Astrocyte (in vitro differentiated cells and primary cell): ENCODE data around the gene ROPN1B. TPM values are rescaled to one million over a fixed set of nuclear protein-coding genes. Genes with fewer than 3 reads are reported as not detected.

Experiments
- DNase-seq: peaks from one replicate; pipeline ENCODE4 v3.0.0-alpha.2; 2010; ENCODE audit warnings: low read depth
- FAIRE-seq: peaks from 2 replicates; lab custom pipeline; 2011; peaks lifted over from hg19 to GRCh38; lab: Jason Lieb, UNC
- H2AFZ ChIP-seq: 2 replicates; pipeline ENCODE4 v1.6.0; 2012; ENCODE audit warnings: low read depth, low read length, inconsistent platforms
- H3K27ac ChIP-seq: 2 replicates; pipeline ENCODE4 v1.5.1; 2011; ENCODE audit warnings: low read depth, low read length, inconsistent platforms
- H3K27me3 ChIP-seq: 2 replicates; pipeline ENCODE4 v1.6.0; 2011; ENCODE audit warnings: low read length, inconsistent platforms; ENCODE audit not compliant: insufficient read depth
- H3K36me3 ChIP-seq: 2 replicates; pipeline ENCODE4 v1.5.1; 2011; ENCODE audit warnings: low read length, inconsistent platforms; ENCODE audit not compliant: insufficient read depth
- H3K4me1 ChIP-seq: 2 replicates; pipeline ENCODE4 v1.5.1; 2011; ENCODE audit warnings: low read length, inconsistent platforms; ENCODE audit not compliant: insufficient read depth
- H3K4me2 ChIP-seq: 2 replicates; pipeline ENCODE4 v1.6.0; 2012; ENCODE audit warnings: low read length, inconsistent platforms
- H3K4me3 ChIP-seq: 2 replicates; pipeline ENCODE4 v1.5.1; 2011; ENCODE audit warnings: low read depth, mild to moderate bottlenecking, low read length, inconsistent platforms; ENCODE audit not compliant: insufficient read depth
- H3K79me2 ChIP-seq: 2 replicates; pipeline ENCODE4 v1.6.0; 2012; ENCODE audit warnings: mild to moderate bottlenecking, low read length, inconsistent platforms; ENCODE audit not compliant: insufficient read depth
- H3K9ac ChIP-seq: 2 replicates; pipeline ENCODE4 v1.6.0; 2012; ENCODE audit warnings: mild to moderate bottlenecking, low read length, inconsistent platforms
- H3K9me3 ChIP-seq: 2 replicates; pipeline ENCODE4 v1.5.1; 2012; ENCODE audit warnings: low read depth, mild to moderate bottlenecking, low read length, inconsistent platforms; ENCODE audit not compliant: insufficient read depth
- H4K20me1 ChIP-seq: 2 replicates; pipeline ENCODE4 v1.6.0; 2012; ENCODE audit warnings: low read length, inconsistent platforms; ENCODE audit not compliant: insufficient read depth
- H3K27ac Mint-ChIP-seq: one replicate; pipeline ENCODE4 v1.8.0; 2021; ENCODE audit warnings: mild to moderate bottlenecking, mixed read lengths; ENCODE audit not compliant: unreplicated experiment
- H3K27me3 Mint-ChIP-seq: one replicate; pipeline ENCODE4 v1.8.0; 2021; ENCODE audit warnings: low read depth, mixed read lengths; ENCODE audit not compliant: unreplicated experiment
- H3K36me3 Mint-ChIP-seq: one replicate; pipeline ENCODE4 v1.8.0; 2021; ENCODE audit warnings: low read depth, mixed read lengths; ENCODE audit not compliant: unreplicated experiment
- H3K4me1 Mint-ChIP-seq: one replicate; pipeline ENCODE4 v1.8.0; 2021; ENCODE audit warnings: low read depth, mixed read lengths; ENCODE audit not compliant: unreplicated experiment
- H3K4me3 Mint-ChIP-seq: one replicate; pipeline ENCODE4 v1.8.0; 2021; ENCODE audit warnings: mild to moderate bottlenecking, moderate library complexity, mixed read lengths; ENCODE audit not compliant: unreplicated experiment
- H3K9me3 Mint-ChIP-seq: one replicate; pipeline ENCODE4 v1.8.0; 2021; ENCODE audit warnings: mild to moderate bottlenecking, mixed read lengths; ENCODE audit not compliant: unreplicated experiment
- EZH2 ChIP-seq: IDR thresholded peaks from 2 replicates; pipeline ENCODE4 v1.6.1; 2012; ENCODE audit warnings: mild to moderate bottlenecking, low read length, inconsistent platforms; ENCODE audit not compliant: insufficient read depth
- total RNA-seq: library from RNA; stranded (reverse); gene quantifications from 2 replicates; pipeline ENCODE4 v1.2.1, GENCODE V29; 2021
- TF ChIP-seq, protein P1 (sequence below): IDR thresholded peaks from 2 replicates; pipeline ENCODE4 v1.5.1; 2011; ENCODE audit warnings: low read depth, mild to moderate bottlenecking, inconsistent platforms, low read length, moderate library complexity; ENCODE audit not compliant: insufficient read depth

Gene ROPN1B
- total RNA-seq, 1 donor from 2014 or later = not detected

GRCh38 chr3:126013751-126014156 is 44.8 kb downstream of the ROPN1B start:
- Histone ChIP-seq H3K36me3 (peaks cover 6% of the 10 kb centered on the region), H3K4me2 (no peak overlapping the region), H3K4me3 (no peak overlapping the region), H3K4me1 (peaks cover 9% of the 10 kb centered on the region), H3K27me3 (no peaks in the 10 kb centered on the region), H3K9ac (no peak overlapping the region), H4K20me1 (no peaks in the 10 kb centered on the region), H3K79me2 (no peaks in the 10 kb centered on the region), H3K27ac (no peak overlapping the region), H2AFZ (no peak overlapping the region), H3K9me3 (no peaks in the 10 kb centered on the region)
- TF ChIP-seq, protein P1, sequence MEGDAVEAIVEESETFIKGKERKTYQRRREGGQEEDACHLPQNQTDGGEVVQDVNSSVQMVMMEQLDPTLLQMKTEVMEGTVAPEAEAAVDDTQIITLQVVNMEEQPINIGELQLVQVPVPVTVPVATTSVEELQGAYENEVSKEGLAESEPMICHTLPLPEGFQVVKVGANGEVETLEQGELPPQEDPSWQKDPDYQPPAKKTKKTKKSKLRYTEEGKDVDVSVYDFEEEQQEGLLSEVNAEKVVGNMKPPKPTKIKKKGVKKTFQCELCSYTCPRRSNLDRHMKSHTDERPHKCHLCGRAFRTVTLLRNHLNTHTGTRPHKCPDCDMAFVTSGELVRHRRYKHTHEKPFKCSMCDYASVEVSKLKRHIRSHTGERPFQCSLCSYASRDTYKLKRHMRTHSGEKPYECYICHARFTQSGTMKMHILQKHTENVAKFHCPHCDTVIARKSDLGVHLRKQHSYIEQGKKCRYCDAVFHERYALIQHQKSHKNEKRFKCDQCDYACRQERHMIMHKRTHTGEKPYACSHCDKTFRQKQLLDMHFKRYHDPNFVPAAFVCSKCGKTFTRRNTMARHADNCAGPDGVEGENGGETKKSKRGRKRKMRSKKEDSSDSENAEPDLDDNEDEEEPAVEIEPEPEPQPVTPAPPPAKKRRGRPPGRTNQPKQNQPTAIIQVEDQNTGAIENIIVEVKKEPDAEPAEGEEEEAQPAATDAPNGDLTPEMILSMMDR = no peak
- TF ChIP-seq EZH2 = no peak
- Mint-ChIP-seq H3K27ac (no peak overlapping the region), H3K36me3 (peaks cover 20% of the 10 kb centered on the region), H3K4me3 (no peak overlapping the region), H3K4me1 (peaks cover 14% of the 10 kb centered on the region), H3K9me3 (peaks cover 6% of the 10 kb centered on the region), H3K27me3 (peaks cover 4% of the 10 kb centered on the region)
- DNase-seq (peak; percentile 12), FAIRE-seq (no peak)

DNA sequence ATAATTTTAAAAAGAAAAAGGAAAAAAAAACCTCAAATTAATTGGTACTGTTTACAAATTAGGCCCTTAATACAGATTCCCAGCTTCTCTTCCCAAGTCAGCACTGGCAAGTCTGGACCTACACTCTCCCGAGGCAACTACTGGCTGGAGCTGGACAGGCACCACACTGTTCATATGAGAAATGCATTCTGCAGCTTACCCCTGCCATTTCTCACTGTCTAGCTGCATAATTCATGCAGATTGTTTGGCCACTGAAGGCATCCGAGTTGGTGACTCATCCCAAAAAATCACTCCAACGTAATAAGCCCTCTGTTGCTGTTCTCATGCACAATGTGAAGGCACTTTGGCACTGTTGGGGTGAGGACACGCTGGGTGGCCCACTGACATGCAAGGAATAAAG is 45.3 kb downstream of the ROPN1B start:
- Mint-ChIP-seq H3K9me3 (peaks cover 6% of the 10 kb centered on the region), H3K36me3 (peaks cover 22% of the 10 kb centered on the region), H3K4me1 (peaks cover 14% of the 10 kb centered on the region), H3K27me3 (peaks cover 5% of the 10 kb centered on the region), H3K27ac (no peak overlapping the region), H3K4me3 (peak overlapping the region; percentile 14)
- DNase-seq = peak; percentile 72
- peak; percentile 32 for FAIRE-seq
- H3K36me3 ChIP-seq = peaks cover 6% of the 10 kb centered on the region
- H3K27me3 ChIP-seq = no peaks in the 10 kb centered on the region
- no peak overlapping the region for H2AFZ ChIP-seq
- H3K4me1 ChIP-seq = peaks cover 9% of the 10 kb centered on the region
- H3K9me3 ChIP-seq = no peaks in the 10 kb centered on the region
- no peak for TF ChIP-seq EZH2
- TF ChIP-seq, protein P1 = no peak
- no peak overlapping the region for H3K4me3 ChIP-seq
- H4K20me1 ChIP-seq = no peaks in the 10 kb centered on the region
- H3K9ac ChIP-seq = no peak overlapping the region
- H3K27ac ChIP-seq = no peak overlapping the region
- H3K4me2 ChIP-seq = no peak overlapping the region
- no peaks in the 10 kb centered on the region for H3K79me2 ChIP-seq

GRCh38 chr3:126015075-126015474 is 46.1 kb downstream of the ROPN1B start:
- H3K9me3 Mint-ChIP-seq = peaks cover 6% of the 10 kb centered on the region
- peaks cover 23% of the 10 kb centered on the region for H3K36me3 Mint-ChIP-seq
- Histone ChIP-seq H3K36me3 (peaks cover 6% of the 10 kb centered on the region), H4K20me1 (no peaks in the 10 kb centered on the region), H3K4me1 (peaks cover 9% of the 10 kb centered on the region), H3K79me2 (no peaks in the 10 kb centered on the region), H3K9ac (no peak overlapping the region), H3K27me3 (no peaks in the 10 kb centered on the region), H3K9me3 (no peaks in the 10 kb centered on the region), H3K4me2 (no peak overlapping the region), H3K27ac (no peak overlapping the region), H2AFZ (no peak overlapping the region), H3K4me3 (no peak overlapping the region)
- no peak overlapping the region for H3K27ac Mint-ChIP-seq
- DNase-seq = no peak
- H3K27me3 Mint-ChIP-seq = peaks cover 6% of the 10 kb centered on the region
- TF ChIP-seq, protein P1 = no peak
- TF ChIP-seq EZH2 = no peak
- peaks cover 14% of the 10 kb centered on the region for H3K4me1 Mint-ChIP-seq
- FAIRE-seq = no peak
- H3K4me3 Mint-ChIP-seq = no peak overlapping the region
